Measurements from ENCODE around the gene CNGB1.
"Not testable (repeated sequence)": the region's sequence is repeated elsewhere in the genome, so short reads cannot be mapped to it uniquely, and the experiment has no call there.

Gene CNGB1

GRCh38 chr16:57838161-57838560 is 132.8 kb downstream of the CNGB1 start:
- H3K9me3 ChIP-seq (ENCODE audit: control insufficient read depth in 2 of 2, low read length in 2 of 2), result no peaks in the 10 kb centered on the region

GRCh38 chr16:57837305-57838125 is 133.4 kb downstream of the CNGB1 start:
- Histone ChIP-seq H3K4me3 (ENCODE audit: low read length in 2 of 2) (no peak overlapping the region), H3K27me3 (ENCODE audit: control insufficient read depth in 2 of 2, insufficient read depth in 2 of 2, low read length in 2 of 2) (peaks cover 0 to 5% of the 10 kb centered on the region in 2 donors), H3K36me3 (ENCODE audit: control insufficient read depth in 2 of 2, insufficient read depth in 2 of 2, low read length in 2 of 2) (no peaks in the 10 kb centered on the region), H3K9ac (ENCODE audit: low read depth in 1 of 2, low read length in 2 of 2) (no peak overlapping the region), H3K4me1 (ENCODE audit: control insufficient read depth in 2 of 2, insufficient read depth in 2 of 2, low read length in 2 of 2) (no peaks in the 10 kb centered on the region), H3K9me3 (ENCODE audit: control insufficient read depth in 2 of 2, low read length in 2 of 2) (no peaks in the 10 kb centered on the region), H3K27ac (ENCODE audit: low read depth in 2 of 2, low read length in 2 of 2) (no peak overlapping the region)

More at GRCh38 chr16:57838161-57838560, 132.8 kb downstream of the CNGB1 start:
- H3K9ac ChIP-seq (ENCODE audit: low read depth in 1 of 2, low read length in 2 of 2), result no peak overlapping the region
- no peaks in the 10 kb centered on the region for H3K4me1 ChIP-seq (ENCODE audit: control insufficient read depth in 2 of 2, insufficient read depth in 2 of 2, low read length in 2 of 2)
- no peak overlapping the region for H3K27ac ChIP-seq (ENCODE audit: low read depth in 2 of 2, low read length in 2 of 2)
- H3K27me3 ChIP-seq (ENCODE audit: control insufficient read depth in 2 of 2, insufficient read depth in 2 of 2, low read length in 2 of 2), result peaks cover 0 to 5% of the 10 kb centered on the region in 2 donors
- no peak overlapping the region for H3K4me3 ChIP-seq (ENCODE audit: low read length in 2 of 2)
- H3K36me3 ChIP-seq (ENCODE audit: control insufficient read depth in 2 of 2, insufficient read depth in 2 of 2, low read length in 2 of 2), result no peaks in the 10 kb centered on the region

GRCh38 chr16:57835439-57835838 is 135.5 kb downstream of the CNGB1 start:
- not testable (repeated sequence) for H3K36me3 ChIP-seq (ENCODE audit: control insufficient read depth in 2 of 2, insufficient read depth in 2 of 2, low read length in 2 of 2); H3K27me3 ChIP-seq (ENCODE audit: control insufficient read depth in 2 of 2, insufficient read depth in 2 of 2, low read length in 2 of 2); H3K4me3 ChIP-seq (ENCODE audit: low read length in 2 of 2); H3K27ac ChIP-seq (ENCODE audit: low read depth in 2 of 2, low read length in 2 of 2); H3K9ac ChIP-seq (ENCODE audit: low read depth in 1 of 2, low read length in 2 of 2); H3K9me3 ChIP-seq (ENCODE audit: control insufficient read depth in 2 of 2, low read length in 2 of 2); H3K4me1 ChIP-seq (ENCODE audit: control insufficient read depth in 2 of 2, insufficient read depth in 2 of 2, low read length in 2 of 2)

GRCh38 chr16:57834936-57835335 is 136.0 kb downstream of the CNGB1 start:
- Histone ChIP-seq H3K4me3 (ENCODE audit: low read length in 2 of 2) (no peak overlapping the region), H3K27ac (ENCODE audit: low read depth in 2 of 2, low read length in 2 of 2) (no peak overlapping the region), H3K36me3 (ENCODE audit: control insufficient read depth in 2 of 2, insufficient read depth in 2 of 2, low read length in 2 of 2) (no peaks in the 10 kb centered on the region), H3K9ac (ENCODE audit: low read depth in 1 of 2, low read length in 2 of 2) (no peak overlapping the region), H3K9me3 (ENCODE audit: control insufficient read depth in 2 of 2, low read length in 2 of 2) (no peaks in the 10 kb centered on the region), H3K27me3 (ENCODE audit: control insufficient read depth in 2 of 2, insufficient read depth in 2 of 2, low read length in 2 of 2) (peaks cover 0 to 5% of the 10 kb centered on the region in 2 donors), H3K4me1 (ENCODE audit: control insufficient read depth in 2 of 2, insufficient read depth in 2 of 2, low read length in 2 of 2) (no peaks in the 10 kb centered on the region)
